CD14-positive monocyte (primary cell): ENCODE data around the gene CRMP1. TPM values are rescaled to one million over a fixed set of nuclear protein-coding genes. Genes with fewer than 3 reads are reported as not detected.

Experiments used
- DNase-seq, 3 donors: peaks; one replicate each; pipeline ENCODE4 v3.0.0-alpha.2; 2011 to 2022
- H2AFZ ChIP-seq: 2 replicates; pipeline ENCODE4 v1.6.0; 2012; ENCODE audit warnings: mild to moderate bottlenecking, low read depth, low read length, inconsistent platforms; ENCODE audit not compliant: insufficient read depth, poor library complexity, severe bottlenecking
- H3K27ac ChIP-seq, 2 donors: 1 replicate in 1 of 2; 2 replicates in 1 of 2; pipeline ENCODE4 v1.5.1; 2012 to 2013; ENCODE audit warnings: low read length in 2 of 2, control low read depth in 1 of 2, inconsistent platforms in 1 of 2, low read depth in 1 of 2, mild to moderate bottlenecking in 1 of 2
- H3K27me3 ChIP-seq, 2 donors: one replicate each; pipeline versions ENCODE4 v1.6.0 to v1.6.1; 2011 to 2013; ENCODE audit warnings: low read length in 2 of 2; ENCODE audit not compliant: control insufficient read depth in 2 of 2, insufficient read depth in 2 of 2
- H3K36me3 ChIP-seq, 2 donors: replicated peaks in 1 of 2; 1 replicate in 1 of 2; 2 replicates in 1 of 2; pipeline versions ENCODE4 v1.5.1 to v1.6.1; 2012 to 2013; ENCODE audit warnings: low read length in 2 of 2, control low read depth in 1 of 2, inconsistent platforms in 1 of 2, mild to moderate bottlenecking in 1 of 2; ENCODE audit not compliant: insufficient read depth in 2 of 2, control insufficient read depth in 1 of 2
- H3K4me1 ChIP-seq, 2 donors: 1 replicate in 1 of 2; 2 replicates in 1 of 2; pipeline versions ENCODE4 v1.5.1 to v1.6.1; 2012 to 2013; ENCODE audit warnings: low read length in 2 of 2, control low read depth in 1 of 2, inconsistent platforms in 1 of 2, mild to moderate bottlenecking in 1 of 2, moderate library complexity in 1 of 2; ENCODE audit not compliant: insufficient read depth in 2 of 2, control insufficient read depth in 1 of 2
- H3K4me2 ChIP-seq: replicated peaks from 2 replicates; pipeline ENCODE3; 2012; ENCODE audit warnings: low read length, moderate library complexity, mild to moderate bottlenecking; ENCODE audit not compliant: poor library complexity, severe bottlenecking; ENCODE audit errors: extremely low read depth
- H3K4me3 ChIP-seq, 3 experiments: fragments of 200-600 bp in 1 of 3; sonication (generic) in 1 of 3; replicated peaks in 1 of 3; 1 replicate in 2 of 3; 2 replicates in 1 of 3; pipeline ENCODE4 v1.5.1; 2011 to 2013; ENCODE audit warnings: low read length in 3 of 3, mild to moderate bottlenecking in 3 of 3, control low read depth in 2 of 3, low read depth in 2 of 3, inconsistent platforms in 1 of 3, moderate library complexity in 1 of 3
- H3K79me2 ChIP-seq: 2 replicates; pipeline ENCODE4 v1.6.0; 2012; ENCODE audit warnings: mild to moderate bottlenecking, control low read depth, inconsistent platforms, low read length, moderate library complexity; ENCODE audit not compliant: insufficient read depth
- H3K9ac ChIP-seq: 2 replicates; pipeline ENCODE4 v1.6.0; 2017; ENCODE audit warnings: low read length, mild to moderate bottlenecking; ENCODE audit not compliant: insufficient read depth, poor library complexity, severe bottlenecking
- H3K9me3 ChIP-seq, 2 donors: replicated peaks in 1 of 2; 1 replicate in 1 of 2; 2 replicates in 1 of 2; pipeline versions ENCODE4 v1.5.1 to v1.6.1; 2012 to 2013; ENCODE audit warnings: low read length in 2 of 2, control low read depth in 1 of 2; ENCODE audit not compliant: control insufficient read depth in 1 of 2, insufficient read depth in 1 of 2
- H4K20me1 ChIP-seq: 2 replicates; pipeline ENCODE4 v1.6.0; 2012; ENCODE audit warnings: mild to moderate bottlenecking, low read length, control low read depth, moderate library complexity; ENCODE audit not compliant: insufficient read depth
- H3K27ac Mint-ChIP-seq, 7 donors: one replicate each; pipeline ENCODE4 v1.8.0; 2020; ENCODE audit warnings: mild to moderate bottlenecking in 7 of 7, mixed read lengths in 7 of 7, moderate library complexity in 6 of 7, inconsistent platforms in 2 of 7
- H3K27me3 Mint-ChIP-seq, 3 donors: one replicate each; pipeline ENCODE4 v1.8.0; 2021 to 2022; ENCODE audit warnings: low read depth in 3 of 3, mild to moderate bottlenecking in 3 of 3, mixed read lengths in 3 of 3, moderate library complexity in 3 of 3, inconsistent platforms in 1 of 3
- H3K36me3 Mint-ChIP-seq, 2 donors: one replicate each; pipeline ENCODE4 v1.8.0; 2020; ENCODE audit warnings: mixed read lengths in 2 of 2, inconsistent platforms in 1 of 2, mild to moderate bottlenecking in 1 of 2
- H3K4me1 Mint-ChIP-seq: one replicate; pipeline ENCODE4 v1.8.0; 2020; ENCODE audit warnings: mild to moderate bottlenecking, mixed read lengths
- H3K4me3 Mint-ChIP-seq, 2 donors: one replicate each; pipeline ENCODE4 v1.8.0; 2020; ENCODE audit warnings: mild to moderate bottlenecking in 2 of 2, mixed read lengths in 2 of 2, moderate library complexity in 1 of 2
- H3K9me3 Mint-ChIP-seq, 7 donors: one replicate each; pipeline ENCODE4 v1.8.0; 2020 to 2022; ENCODE audit warnings: mixed read lengths in 7 of 7, mild to moderate bottlenecking in 6 of 7, moderate library complexity in 6 of 7, inconsistent platforms in 2 of 7
- CTCF ChIP-seq: fragments of 200-600 bp; IDR thresholded peaks from one replicate; pipeline ENCODE4 v1.8.0; 2022; ENCODE audit warnings: antibody characterized with exemption, mild to moderate bottlenecking
- WGBS: methylation state at CpG from one replicate; pipeline ENCODE4 v1.1.5; 2013; ENCODE audit warnings: missing lambda C conversion rate; ENCODE audit not compliant: insufficient coverage; 5-methylcytosine and 5-hydroxymethylcytosine counted together
- intact Hi-C, 2 donors: fragments of 100-400 bp; cut with micrococcal nuclease; formaldehyde crosslinking; loops; one replicate each; pipeline versions ENCODE4 v1.15.0 to v1.15.1; 2023
- polyA plus RNA-seq, 3 donors: library from polyadenylated mRNA; depleted of rRNA in 1 of 3; unstranded in 2 of 3; stranded (reverse) in 1 of 3; fragments of 300-500 nt in 2 of 3; fragments of >200 nt in 1 of 3; fragmentation: Illumina TruSeq in 2 of 3; gene quantifications; 1 replicate in 2 of 3; 2 replicates in 1 of 3; pipeline ENCODE4 v1.2.3, GENCODE V29; 2012 to 2021

CRMP1 gene
- polyA plus RNA-seq, 3 donors: not detected

GRCh38 chr4:5865896-5866599 is 26.8 kb downstream of the CRMP1 start:
- no peak overlapping the region for H3K4me3 ChIP-seq
- no peak for DNase-seq
- H3K4me2 ChIP-seq: no peak overlapping the region
- H3K27me3 ChIP-seq: no peaks in the 10 kb centered on the region
- no peak overlapping the region for H3K9ac ChIP-seq
- TF ChIP-seq CTCF: no peak
- peaks cover 8% of the 10 kb centered on the region for H3K4me1 Mint-ChIP-seq
- peaks cover 16 to 44% (median 25%) of the 10 kb centered on the region in 3 donors for H3K27me3 Mint-ChIP-seq
- no peaks in the 10 kb centered on the region for H3K36me3 ChIP-seq
- 13% methylated on average over 8 of the region's 12 CpGs for WGBS
- H3K36me3 Mint-ChIP-seq: no peaks in the 10 kb centered on the region
- H3K27ac ChIP-seq: no peak overlapping the region
- H3K27ac Mint-ChIP-seq: no peak overlapping the region
- intact Hi-C loops: no loop called here
- H2AFZ ChIP-seq: no peak overlapping the region
- H3K4me1 ChIP-seq: no peaks in the 10 kb centered on the region
- no peak overlapping the region for H3K4me3 Mint-ChIP-seq
- H3K79me2 ChIP-seq: no peaks in the 10 kb centered on the region
- peaks cover 0 to 4% (median 0%) of the 10 kb centered on the region in 7 donors for H3K9me3 Mint-ChIP-seq
- peaks cover 0 to 3% of the 10 kb centered on the region in 2 donors for H3K9me3 ChIP-seq
- H4K20me1 ChIP-seq: no peaks in the 10 kb centered on the region

- H3K4me3 ChIP-seq: no peak overlapping the region
- no peak overlapping the region for H2AFZ ChIP-seq
- Mint-ChIP-seq H3K4me1 (peaks cover 5% of the 10 kb centered on the region), H3K27me3 (peaks cover 10 to 29% (median 16%) of the 10 kb centered on the region in 3 donors), H3K9me3 (no peaks in the 10 kb centered on the region), H3K27ac (no peak overlapping the region), H3K36me3 (no peaks in the 10 kb centered on the region), H3K4me3 (no peak overlapping the region)
- intact Hi-C loops: no loop called here
- H3K27me3 ChIP-seq: no peaks in the 10 kb centered on the region
- H3K4me1 ChIP-seq: no peaks in the 10 kb centered on the region
- no peak for DNase-seq
- no peak overlapping the region for H3K27ac ChIP-seq
- no peak for TF ChIP-seq CTCF
- H4K20me1 ChIP-seq: no peaks in the 10 kb centered on the region
- 83% methylated on average over 2 of the region's 15 CpGs for WGBS
- H3K9ac ChIP-seq: no peak overlapping the region
- no peaks in the 10 kb centered on the region for H3K9me3 ChIP-seq
- H3K4me2 ChIP-seq: no peak overlapping the region
- no peaks in the 10 kb centered on the region for H3K79me2 ChIP-seq
- H3K36me3 ChIP-seq: no peaks in the 10 kb centered on the region
Measured at GRCh38 chr4:5863461-5864113, 29.3 kb downstream of the CRMP1 start.
